NCI-H1092 treated with DMSO at 0.1 percent for 48 hours (cell line): ENCODE results near the gene TMEM134.

ENCODE experiments used
- DNase-seq: peaks from one replicate; lab custom pipeline; 2025; lab: John Stamatoyannopoulos, UW

The TMEM134 gene

GRCh38 chr11:67458266-67458665 is 10.8 kb downstream of the TMEM134 start:
- DNase-seq = no peak

GRCh38 chr11:67457453-67457852 is 11.6 kb downstream of the TMEM134 start:
- no peak for DNase-seq

DNA sequence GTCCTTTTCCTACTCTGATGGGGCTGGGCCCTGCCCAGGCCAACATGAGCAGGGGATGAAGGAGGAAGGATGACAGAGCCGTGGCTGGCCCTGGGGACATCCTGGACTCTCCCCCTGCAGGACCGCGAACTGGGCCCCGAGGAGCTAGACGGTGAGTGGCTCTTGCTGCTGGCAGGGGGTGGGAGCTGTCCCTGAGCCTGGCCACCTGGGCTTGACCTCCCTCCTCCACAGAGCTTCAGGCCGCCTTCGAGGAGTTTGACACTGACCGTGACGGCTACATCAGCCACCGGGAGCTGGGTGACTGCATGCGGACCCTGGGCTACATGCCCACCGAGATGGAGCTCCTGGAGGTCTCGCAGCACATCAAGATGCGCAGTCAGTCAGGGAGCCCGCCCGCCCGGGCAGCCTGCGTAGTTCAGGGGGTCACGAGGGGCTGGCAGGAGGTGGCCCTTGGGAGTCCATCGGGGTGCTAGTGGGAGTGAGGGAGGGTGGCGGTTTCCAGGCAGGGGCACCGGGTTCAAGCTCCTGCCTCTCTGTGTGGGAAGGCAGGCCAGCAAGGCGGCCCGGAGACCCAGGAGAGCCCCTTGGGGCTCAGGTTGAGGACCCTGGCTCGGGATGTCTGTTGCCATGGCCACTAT is 12.9 kb downstream of the TMEM134 start:
- no peak for DNase-seq

DNA sequence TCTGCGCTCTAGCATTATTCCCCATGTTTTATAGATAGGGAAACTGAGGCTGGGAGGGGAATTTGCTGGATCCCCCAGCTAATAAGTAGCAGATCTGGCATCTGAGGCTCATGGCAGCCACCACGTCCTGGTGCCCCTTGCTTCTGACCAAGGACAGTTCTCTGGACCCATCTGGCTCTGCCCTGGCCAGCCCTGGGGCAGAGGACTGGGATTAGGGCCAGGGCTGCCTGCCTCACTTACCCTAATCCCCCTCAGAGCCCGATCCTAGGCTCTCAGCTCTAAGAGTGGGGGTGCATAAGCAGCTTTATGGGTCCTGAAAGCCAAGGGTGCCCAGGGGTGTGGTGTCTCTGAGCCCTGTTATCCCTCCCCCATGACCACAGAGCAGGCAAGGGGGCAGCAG is 14.0 kb downstream of the TMEM134 start, which contains the start of gene CABP4:
TSS of gene CABP4 (plus strand) at position 301 of the 400 bp plus-strand sequence. CDS start at position 371, 70 bp downstream.
- no peak for DNase-seq

DNA sequence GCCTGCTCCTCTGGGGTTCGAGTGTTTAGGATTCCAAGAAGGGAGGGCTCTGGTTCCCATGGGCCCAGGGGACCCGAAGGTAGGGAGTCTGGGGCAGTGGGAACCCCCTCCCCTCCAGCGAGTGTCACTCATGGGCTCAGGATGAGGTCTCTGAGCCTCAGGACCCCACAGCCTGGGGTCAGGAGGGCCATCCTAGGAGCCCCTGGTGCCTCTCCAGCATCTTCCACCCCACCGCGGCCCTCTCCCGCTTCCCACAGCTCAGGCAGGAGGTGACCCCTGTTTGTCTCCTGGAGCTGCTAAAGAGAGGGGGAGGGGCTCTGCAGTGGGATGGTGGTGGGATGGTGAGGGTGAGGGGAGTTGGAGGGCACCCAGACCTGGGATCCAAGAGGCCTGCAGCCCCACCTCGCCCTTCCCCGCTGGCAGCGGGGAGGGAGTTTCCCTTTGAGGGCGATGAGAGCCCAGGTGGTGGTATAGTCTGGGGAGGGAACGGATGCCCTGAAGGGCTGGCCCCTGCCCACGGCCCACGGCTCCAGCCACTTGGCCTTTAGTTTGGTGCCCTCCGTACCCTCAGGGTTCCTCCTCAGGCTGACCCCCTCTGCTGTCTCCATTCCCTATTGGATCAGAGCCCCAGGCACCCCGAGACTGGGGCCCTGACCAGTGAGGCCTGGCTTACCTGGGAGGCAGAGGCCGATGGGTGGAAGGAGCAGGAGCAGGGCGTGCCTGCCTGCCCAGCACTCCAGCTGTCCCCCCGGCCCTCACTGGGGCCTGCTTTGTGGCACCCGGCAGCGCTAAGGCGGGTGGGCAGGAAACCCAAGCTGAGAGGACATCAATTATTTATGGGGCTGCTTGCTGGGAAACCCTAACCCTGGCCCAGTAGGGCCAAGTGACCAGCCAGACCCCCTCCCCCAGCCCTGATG is 15.0 kb downstream of the TMEM134 start:
- DNase-seq = no peak

DNA sequence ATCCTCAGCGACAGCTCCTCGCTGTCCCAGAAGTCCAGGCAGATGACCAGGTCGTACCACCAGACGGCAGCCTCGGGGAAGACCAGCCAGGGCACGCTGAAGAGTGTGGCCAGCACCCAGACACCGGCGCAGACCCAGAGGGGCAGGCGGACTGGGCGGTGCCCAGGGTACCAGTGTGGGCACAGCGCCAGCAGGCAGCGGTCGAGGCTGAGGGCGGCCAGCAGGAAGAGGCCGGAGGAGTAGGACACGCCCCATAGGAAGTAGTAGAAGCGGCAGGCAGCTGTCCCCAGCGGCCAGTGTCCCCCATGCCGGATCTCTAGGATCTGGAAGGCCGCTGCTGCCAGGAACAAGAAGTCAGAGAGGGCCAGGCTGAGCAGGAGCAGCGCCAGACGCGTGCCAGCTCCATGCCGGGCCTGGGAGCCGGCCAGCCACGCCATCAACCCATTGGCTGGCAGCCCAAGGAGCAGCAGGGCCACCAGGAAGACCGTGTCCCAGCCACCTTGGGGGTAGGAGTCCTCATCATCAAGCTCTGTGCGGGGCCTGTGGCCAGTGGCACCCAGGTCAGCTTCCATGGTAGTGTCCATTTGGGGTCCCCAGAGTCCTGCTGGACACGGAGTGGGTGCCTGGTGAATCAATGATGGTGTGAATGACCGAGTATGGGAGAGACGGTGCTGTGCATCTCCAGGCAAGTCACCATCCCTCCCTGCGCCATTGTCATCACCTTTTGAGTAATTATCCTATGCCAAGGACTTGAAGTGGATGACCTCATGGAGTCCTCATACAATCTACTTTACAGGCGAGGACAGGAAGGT is 16.7 kb downstream of the TMEM134 start, which contains the start of gene GPR152:
TSS of gene GPR152 (minus strand) at position 589 of the 812 bp plus-strand sequence. CDS start at position 584, 5 bp downstream.
- peak; percentile 64 for DNase-seq

DNA sequence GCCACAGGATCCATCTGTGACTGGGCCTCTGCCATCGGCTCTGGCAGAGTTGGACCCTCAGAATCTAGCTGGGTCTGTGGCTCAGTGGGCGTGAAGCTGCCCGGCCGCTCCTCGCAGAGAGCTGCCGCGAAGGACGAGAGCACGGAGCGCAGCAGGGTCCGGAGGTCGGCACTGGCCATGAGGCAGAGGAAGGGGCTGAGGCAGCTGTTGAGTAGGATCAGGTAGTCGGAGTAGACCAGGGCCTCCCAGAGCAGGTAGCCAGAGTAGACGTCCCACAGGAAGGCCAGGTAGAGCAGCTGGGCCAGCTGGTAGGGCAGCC is 17.4 kb downstream of the TMEM134 start:
- DNase-seq = no peak

DNA sequence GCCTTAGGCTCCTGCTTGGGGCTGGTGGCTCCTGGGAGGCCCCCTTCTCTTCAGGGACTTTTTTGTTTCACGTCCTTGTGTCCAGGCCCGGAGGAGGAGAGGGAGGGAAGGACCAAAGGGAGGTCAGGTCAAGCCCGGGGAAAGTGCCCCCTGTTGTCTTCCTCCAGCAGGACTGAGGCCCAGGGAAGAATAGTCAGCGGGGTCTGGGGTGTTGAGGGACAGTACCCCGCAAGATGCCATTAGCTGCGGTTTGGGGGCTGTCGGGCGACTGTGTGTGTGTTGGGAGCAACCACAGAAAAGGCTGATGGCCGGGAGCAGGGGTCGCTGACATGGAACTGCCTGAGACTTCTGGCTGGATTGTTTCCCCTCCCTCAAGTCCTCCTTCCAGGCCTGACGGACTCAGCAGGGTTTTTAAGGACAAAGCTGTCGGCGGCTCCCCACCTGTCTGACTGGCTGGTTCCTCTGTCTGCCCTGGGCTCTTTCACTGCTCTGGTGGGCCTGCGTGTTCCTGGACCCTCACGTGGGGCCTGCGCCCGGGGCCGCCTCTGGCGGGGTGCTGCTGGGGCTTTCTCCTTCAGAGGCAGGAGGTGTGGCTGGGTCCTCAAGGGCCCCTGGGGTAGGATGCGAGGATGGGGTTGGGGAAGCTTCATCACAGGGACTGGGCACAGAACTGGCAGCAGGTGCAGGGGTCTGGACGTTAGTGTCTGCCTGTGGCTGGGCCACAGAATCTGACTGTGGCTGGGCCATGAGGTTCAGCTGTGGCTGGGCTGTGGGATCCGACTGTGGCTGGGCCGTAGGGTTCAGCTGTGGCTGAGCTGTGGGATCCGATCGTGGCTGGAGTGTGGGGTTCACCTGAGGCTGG is 18.0 kb downstream of the TMEM134 start:
- no peak for DNase-seq

GRCh38 chr11:67449116-67449844 is 19.8 kb downstream of the TMEM134 start:
- DNase-seq = no peak

GRCh38 chr11:67448220-67448609 is 20.8 kb downstream of the TMEM134 start:
- DNase-seq = no peak

GRCh38 chr11:67445515-67445914 is 23.5 kb downstream of the TMEM134 start:
- no peak for DNase-seq

GRCh38 chr11:67442504-67443404 is 26.3 kb downstream of the TMEM134 start:
- no peak for DNase-seq

- DNase-seq = no peak
These were observed 27.2 kb downstream of the TMEM134 start for GRCh38 chr11:67441731-67442351.

DNA sequence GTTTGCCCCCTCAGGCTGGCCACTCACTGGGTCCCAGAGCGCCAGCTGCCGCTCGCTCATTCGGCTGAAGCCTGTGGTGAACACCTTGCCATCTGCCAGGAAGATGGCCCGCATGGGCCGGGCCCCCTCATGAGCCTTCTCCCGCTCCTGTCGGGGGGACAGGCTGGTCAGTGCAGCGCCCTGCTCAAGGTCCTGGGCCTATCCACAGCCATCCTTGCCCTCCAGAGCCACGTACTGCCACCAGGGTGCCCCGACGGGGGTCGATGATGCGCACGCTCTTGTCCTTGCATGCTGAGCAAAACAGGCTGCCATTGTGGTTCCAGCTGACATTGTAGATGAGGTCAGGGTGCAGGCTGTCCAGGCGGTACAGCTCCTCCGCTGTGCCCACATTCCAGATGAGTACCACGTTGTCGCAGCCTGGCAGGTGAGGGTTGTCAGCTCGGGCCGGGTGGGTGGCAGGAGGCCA is 27.9 kb downstream of the TMEM134 start:
- no peak for DNase-seq

DNA sequence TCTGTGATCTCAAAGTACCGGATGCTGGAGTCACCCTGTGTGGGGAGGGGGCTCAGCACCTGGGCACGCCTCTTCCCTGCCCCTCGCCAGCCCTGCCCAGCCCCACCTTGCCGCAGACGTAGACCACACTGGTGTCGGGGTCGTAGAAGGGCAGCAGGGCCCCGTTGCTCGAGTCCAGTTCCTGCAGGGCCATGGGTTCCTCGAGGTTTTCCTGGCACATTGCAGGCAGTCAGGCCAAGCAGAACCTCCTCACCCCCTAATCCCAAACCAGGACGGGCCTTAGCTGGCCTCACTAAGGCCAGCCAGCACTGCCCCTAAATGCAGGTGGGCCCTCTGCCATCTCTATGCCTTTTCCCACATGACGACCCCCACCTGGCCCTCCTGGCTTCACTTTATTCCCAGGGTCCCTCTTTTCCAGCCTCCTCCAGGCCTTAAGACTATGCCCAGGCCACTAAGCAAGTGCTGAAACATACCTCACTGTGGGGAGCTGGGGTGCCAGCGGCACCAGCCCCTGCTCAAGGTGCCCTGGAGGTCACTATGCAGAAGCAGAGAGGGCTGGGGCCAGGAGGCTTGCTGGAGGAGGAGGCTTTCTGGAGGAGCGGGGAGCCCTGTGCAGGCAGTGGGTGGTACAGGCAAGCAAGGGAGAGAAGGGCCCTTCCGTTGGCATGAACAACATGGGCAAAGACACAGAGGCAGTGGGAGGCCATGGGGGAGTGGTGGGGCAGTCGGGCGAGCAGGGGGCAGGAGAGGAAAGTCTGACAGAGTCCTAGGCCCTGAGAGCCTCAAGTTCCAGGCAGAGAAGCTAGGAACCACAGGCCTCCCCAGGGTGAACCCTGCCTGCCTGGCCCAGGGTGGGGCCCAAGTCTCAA is 28.6 kb downstream of the TMEM134 start:
- DNase-seq = no peak

- DNase-seq = no peak
These were observed 29.5 kb downstream of the TMEM134 start for GRCh38 chr11:67439321-67440228.
